HepG2 (cell line): ENCODE data around the gene GSTA5. TPM values are rescaled to one million over a fixed set of nuclear protein-coding genes. Genes with fewer than 3 reads are reported as not detected.

Experiments
- ATAC-seq: fragments of 200-7000 bp; cut with Tn5 transposase; 3 replicates; pipeline ENCODE4 v1.9.1; 2020; ENCODE audit warnings: mild to moderate bottlenecking, moderate library complexity
- Bru-seq: library from RNA; stranded (reverse); fragments of 400-500 nt; gene quantifications from one replicate; lab custom pipeline; 2021; lab: Mats Ljungman, UMichigan
- BruChase-seq, 2 experiments: library from RNA; stranded (reverse); fragments of 400-500 nt; gene quantifications; one replicate each; lab custom pipeline; 2021; lab: Mats Ljungman, UMichigan
- BruUV-seq: library from RNA; stranded (reverse); fragments of 400-500 nt; replicated peaks from 2 replicates; lab custom pipeline; 2021; lab: Mats Ljungman, UMichigan
- CTCF ChIA-PET: fragments of 300-600 bp; formaldehyde crosslinking; extraction: SDS; loops from one replicate; lab custom pipeline; 2021; ENCODE audit warnings: low total read pairs, inconsistent platforms, low intra/inter-chr PET ratio; lab: Yijun Ruan, JAX
- POLR2A ChIA-PET: fragments of 350-600 bp; sonication (Branson Sonifier 250); formaldehyde crosslinking; loops from one replicate; lab custom pipeline; 2020; ENCODE audit warnings: antibody characterized with exemption, inconsistent platforms; lab: Yijun Ruan, JAX
- DNase-seq: peaks from one replicate; pipeline ENCODE4 v3.0.0-alpha.2; 2015; ENCODE audit warnings: low spot score
- FAIRE-seq: peaks from 3 replicates; lab custom pipeline; 2011; peaks lifted over from hg19 to GRCh38; lab: Jason Lieb, UNC
- H2AFZ ChIP-seq: one replicate; pipeline ENCODE4 v1.6.1; 2011; ENCODE audit warnings: low read length, inconsistent platforms
- H3K27ac ChIP-seq: fragments of 300-600 bp; 3 replicates; pipeline ENCODE4 v1.8.0; 2011; ENCODE audit warnings: mixed run types, mild to moderate bottlenecking, mixed read lengths, low read length, inconsistent platforms; ENCODE audit not compliant: insufficient read depth; ENCODE audit errors: extremely low read length
- H3K27me3 ChIP-seq, 2 experiments: fragments of 200-600 bp in 1 of 2; 2 replicates in 1 of 2; 3 replicates in 1 of 2; pipeline versions ENCODE4 v1.6.0 to v1.8.0; 2011; ENCODE audit warnings: low read length in 2 of 2, mild to moderate bottlenecking in 2 of 2, moderate library complexity in 2 of 2, inconsistent platforms in 1 of 2; ENCODE audit not compliant: insufficient read depth in 2 of 2, control insufficient read depth in 1 of 2
- H3K36me3 ChIP-seq, 2 experiments: fragments of 200-600 bp in 1 of 2; replicated peaks in 1 of 2; 2 replicates in 1 of 2; 3 replicates in 1 of 2; pipeline versions ENCODE4 v1.5.1 to v1.8.0; 2011; ENCODE audit warnings: low read length in 2 of 2, inconsistent platforms in 1 of 2; ENCODE audit not compliant: insufficient read depth in 2 of 2, control insufficient read depth in 1 of 2
- H3K4me1 ChIP-seq: 2 replicates; pipeline ENCODE4 v1.5.1; 2012; ENCODE audit warnings: low read length, inconsistent platforms; ENCODE audit not compliant: insufficient read depth
- H3K4me2 ChIP-seq: 2 replicates; pipeline ENCODE4 v1.6.0; 2011; ENCODE audit warnings: low read depth, low read length, inconsistent platforms
- H3K4me3 ChIP-seq, 3 experiments: fragments of 200-600 bp in 1 of 3; sonication (generic), shearing (Covaris generic) in 1 of 3; replicated peaks in 1 of 3; 2 replicates each; pipeline ENCODE4 v1.5.1; 2011 to 2016; ENCODE audit warnings: low read length in 3 of 3, inconsistent platforms in 2 of 3, low read depth in 2 of 3, mild to moderate bottlenecking in 2 of 3, control low read depth in 1 of 3, mixed read lengths in 1 of 3; ENCODE audit not compliant: insufficient read depth in 1 of 3
- H3K79me2 ChIP-seq: one replicate; pipeline ENCODE4 v1.6.1; 2011; ENCODE audit warnings: low read length, inconsistent platforms; ENCODE audit not compliant: insufficient read depth
- H3K9ac ChIP-seq: 2 replicates; pipeline ENCODE4 v1.6.0; 2011; ENCODE audit warnings: mild to moderate bottlenecking, low read depth, low read length, inconsistent platforms; ENCODE audit not compliant: insufficient read depth
- H3K9me3 ChIP-seq: 2 replicates; pipeline ENCODE4 v1.5.1; 2012; ENCODE audit warnings: mild to moderate bottlenecking, low read length
- H4K20me1 ChIP-seq: 2 replicates; pipeline ENCODE4 v1.6.0; 2011; ENCODE audit warnings: inconsistent platforms, mild to moderate bottlenecking, low read length, moderate library complexity; ENCODE audit not compliant: insufficient read depth
- ZNF263 ChIP-seq: sonication (generic); formaldehyde crosslinking; IDR thresholded peaks from 2 replicates; pipeline ENCODE4 v1.4.0; 2020; ENCODE audit warnings: missing genetic modification reagents
- ZNF609 ChIP-seq: sonication (generic); formaldehyde crosslinking; IDR thresholded peaks from 2 replicates; pipeline ENCODE4 v1.4.0; 2020; ENCODE audit warnings: mild to moderate bottlenecking, missing genetic modification reagents, borderline replicate concordance
- WGBS: methylation state at CpG from one replicate; pipeline ENCODE4 v1.1.6; 2017; ENCODE audit warnings: low lambda C conversion rate; 5-methylcytosine and 5-hydroxymethylcytosine counted together
- in situ Hi-C: cut with HindIII; loops from 2 replicates; pipeline ENCODE4 v1.10.0; 2017; ENCODE audit warnings: low pct_unique_long_range_greater_than_20kb; ENCODE audit not compliant: extremely low pct_ligation_motif_present
- intact Hi-C: fragments of 100-400 bp; cut with micrococcal nuclease; formaldehyde crosslinking; loops from one replicate; pipeline ENCODE4 v1.10.0; 2022; ENCODE audit not compliant: unreplicated experiment
- long read RNA-seq, 2 experiments: library from RNA in 1 of 2; library from polyadenylated mRNA in 1 of 2; stranded (forward) in 1 of 2; unstranded in 1 of 2; transcript quantifications; one replicate each; pipeline ENCODE4 v2.0.0, GENCODE V29; 2019 to 2022
- polyA minus RNA-seq, 3 experiments: library from RNA; depleted of rRNA, polyadenylated mRNA; stranded (reverse); fragments of >200 nt; gene quantifications; 2 replicates each; pipeline ENCODE4 v1.2.3, GENCODE V29; 2011; ENCODE audit warnings: low replicate concordance in 1 of 3
- polyA plus RNA-seq, 8 experiments: library from polyadenylated mRNA; depleted of rRNA in 3 of 8; stranded (reverse) in 7 of 8; unstranded in 1 of 8; fragments of >200 nt; fragmentation: Illumina TruSeq in 4 of 8; extraction: Trizol in 4 of 8; gene quantifications; 2 replicates each; pipeline versions ENCODE4 v1.2.1 to v1.2.3, GENCODE V29; 2011 to 2016; ENCODE audit warnings: low read depth in 4 of 8, missing spikeins in 1 of 8, mixed read lengths in 1 of 8; ENCODE audit not compliant: insufficient read depth in 1 of 8
- total RNA-seq, 5 experiments: library from RNA; depleted of rRNA; stranded (reverse); fragments of >200 nt; fragmentation: Illumina TruSeq; extraction: Trizol; gene quantifications; 2 replicates each; pipeline ENCODE4 v1.2.3, GENCODE V29; 2016; ENCODE audit warnings: low read depth in 1 of 5

The GSTA5 gene
- total RNA-seq (2016; rRNA removed; fragmentation: Illumina TruSeq; extraction: Trizol) (not detected in 2 replicates), polyA plus RNA-seq (2011; rRNA removed) (not detected in 2 replicates), polyA minus RNA-seq (2011; rRNA and poly(A)+ RNA removed; ENCODE audit: low replicate concordance) (not detected in 2 replicates), Bru-seq, nascent RNA (not detected), BruChase-seq, experiment 1, labeled RNA remaining after a 6-hour chase (not detected), BruChase-seq, experiment 2, labeled RNA remaining after a 2-hour chase (not detected)
- not detected in 2 replicates for total RNA-seq (2016; cell fraction: cytosol; rRNA removed; fragmentation: Illumina TruSeq; extraction: Trizol; ENCODE audit: low read depth)
- total RNA-seq (2016; cell fraction: insoluble cytoplasmic fraction; rRNA removed; fragmentation: Illumina TruSeq; extraction: Trizol): not detected in 2 replicates
- total RNA-seq (2016; cell fraction: membrane; rRNA removed; fragmentation: Illumina TruSeq; extraction: Trizol): not detected in 2 replicates
- total RNA-seq (2016; cell fraction: nucleus; rRNA removed; fragmentation: Illumina TruSeq; extraction: Trizol): not detected in 2 replicates
- polyA plus RNA-seq (2011; cell fraction: cytosol; rRNA removed): not detected in 2 replicates
- polyA plus RNA-seq (2011; cell fraction: nucleus; rRNA removed): not detected in 2 replicates
- polyA plus RNA-seq (2012): not detected in 2 replicates
- polyA plus RNA-seq (2016; cell fraction: cytosol; fragmentation: Illumina TruSeq; extraction: Trizol; ENCODE audit: low read depth): not detected in 2 replicates
- not detected in 2 replicates for polyA plus RNA-seq (2016; cell fraction: insoluble cytoplasmic fraction; fragmentation: Illumina TruSeq; extraction: Trizol; ENCODE audit: low read depth)
- not detected in 2 replicates for polyA plus RNA-seq (2016; cell fraction: membrane; fragmentation: Illumina TruSeq; extraction: Trizol; ENCODE audit: low read depth)
- not detected in 2 replicates for polyA plus RNA-seq (2016; cell fraction: nucleus; fragmentation: Illumina TruSeq; extraction: Trizol; ENCODE audit: insufficient read depth, low read depth)
- not detected in 2 replicates for polyA minus RNA-seq (2011; cell fraction: cytosol; rRNA and poly(A)+ RNA removed)
- polyA minus RNA-seq (2011; cell fraction: nucleus; rRNA and poly(A)+ RNA removed): not detected in 2 replicates
- long read RNA-seq, experiment 1: 0 reads
- long read RNA-seq, experiment 2: 0 reads

- CTCF ChIA-PET: no interaction called here
Observed at GRCh38 chr6:52840763-52841585, at the start of gene GSTA5. GSTA5 (minus strand) TSS chr6:52840813.

More at GRCh38 chr6:52840763-52841585, at the start of gene GSTA5:
- H3K9ac ChIP-seq: no peak within 1 kb of the TSS
- TF ChIP-seq ZNF609 (CRISPR knock-in tag) (no peak), ZNF263 (CRISPR knock-in tag) (0 out of 2 replicates have a peak, but pooled peaks have one; percentile 40)
- DNase-seq (no peak), ATAC-seq (no peak), FAIRE-seq (no peak)
- intact Hi-C loops (no loop called here), in situ Hi-C loops (no loop called here)
- no peaks in the 10 kb centered on the region for H3K9me3 ChIP-seq
- no peak within 1 kb of the TSS for H2AFZ ChIP-seq
- H3K79me2 ChIP-seq: no peaks in the 10 kb centered on the region
- no peaks in the 10 kb centered on the region for H3K27me3 ChIP-seq
- H3K27ac ChIP-seq: no peak within 1 kb of the TSS
- peak within 1 kb of the TSS; percentile 97 for H3K4me2 ChIP-seq
- 40% methylated on average over 5 of the region's 5 CpGs for WGBS
- peaks cover 16% of the 10 kb centered on the region for H3K4me1 ChIP-seq
- POLR2A ChIA-PET: interaction anchor here (0.6 kb wide), 1 partner anchor 192 kb away, joined by 3 read pairs; no protein-coding TSS in a partner anchor
- H4K20me1 ChIP-seq: no peaks in the 10 kb centered on the region
- H3K36me3 ChIP-seq: no peaks in the 10 kb centered on the region
- BruUV-seq: no TSS peak
- H3K4me3 ChIP-seq: no peak within 1 kb of the TSS
